GM12873 (cell line): Measurements from ENCODE around the gene NUDT13.

ENCODE experiments used
- TF ChIP-seq, protein P1 (sequence below): IDR thresholded peaks from 2 replicates; pipeline ENCODE4 v1.5.1; 2012; ENCODE audit warnings: low read depth, mild to moderate bottlenecking, moderate library complexity, low read length, control low read depth; ENCODE audit not compliant: insufficient read depth; ENCODE audit errors: missing control alignments

Gene NUDT13

DNA sequence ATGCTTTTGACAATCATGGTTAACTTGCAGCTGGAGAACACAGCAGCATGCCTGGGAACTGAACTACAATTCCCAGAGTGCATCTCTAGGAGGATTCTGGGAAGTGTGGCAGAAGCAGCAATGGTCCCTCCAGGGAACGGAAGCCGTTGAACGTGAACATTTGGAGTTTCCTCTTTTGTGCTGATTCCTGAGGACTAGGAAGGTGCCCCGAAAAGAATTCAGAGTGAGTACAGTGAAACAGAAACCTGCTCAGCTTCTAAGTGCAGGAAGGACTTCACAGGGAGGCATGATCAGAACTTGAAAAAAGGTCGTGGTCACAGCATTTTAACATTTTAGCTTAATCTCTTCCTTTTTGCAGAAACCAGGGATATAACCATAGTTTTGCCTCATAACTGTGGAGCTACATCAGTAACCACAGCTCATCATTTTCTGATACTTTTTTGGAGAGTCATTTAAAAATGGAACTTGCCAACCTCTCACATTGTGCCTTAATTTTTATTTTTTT, at the start of gene NUDT13:
Gene NUDT13, plus strand, starts transcription at position 111 of the 505 bp plus-strand sequence. CDS start 3,911 bp downstream, outside the sequence.
- TF ChIP-seq, protein P1, sequence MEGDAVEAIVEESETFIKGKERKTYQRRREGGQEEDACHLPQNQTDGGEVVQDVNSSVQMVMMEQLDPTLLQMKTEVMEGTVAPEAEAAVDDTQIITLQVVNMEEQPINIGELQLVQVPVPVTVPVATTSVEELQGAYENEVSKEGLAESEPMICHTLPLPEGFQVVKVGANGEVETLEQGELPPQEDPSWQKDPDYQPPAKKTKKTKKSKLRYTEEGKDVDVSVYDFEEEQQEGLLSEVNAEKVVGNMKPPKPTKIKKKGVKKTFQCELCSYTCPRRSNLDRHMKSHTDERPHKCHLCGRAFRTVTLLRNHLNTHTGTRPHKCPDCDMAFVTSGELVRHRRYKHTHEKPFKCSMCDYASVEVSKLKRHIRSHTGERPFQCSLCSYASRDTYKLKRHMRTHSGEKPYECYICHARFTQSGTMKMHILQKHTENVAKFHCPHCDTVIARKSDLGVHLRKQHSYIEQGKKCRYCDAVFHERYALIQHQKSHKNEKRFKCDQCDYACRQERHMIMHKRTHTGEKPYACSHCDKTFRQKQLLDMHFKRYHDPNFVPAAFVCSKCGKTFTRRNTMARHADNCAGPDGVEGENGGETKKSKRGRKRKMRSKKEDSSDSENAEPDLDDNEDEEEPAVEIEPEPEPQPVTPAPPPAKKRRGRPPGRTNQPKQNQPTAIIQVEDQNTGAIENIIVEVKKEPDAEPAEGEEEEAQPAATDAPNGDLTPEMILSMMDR = no peak

GRCh38 chr10:73060738-73061635, 49.3 kb upstream of the NUDT13 start:
- TF ChIP-seq, protein P1 = peak; percentile 48

GRCh38 chr10:73061743-73062142, 48.5 kb upstream of the NUDT13 start:
- TF ChIP-seq, protein P1 = no peak

DNA sequence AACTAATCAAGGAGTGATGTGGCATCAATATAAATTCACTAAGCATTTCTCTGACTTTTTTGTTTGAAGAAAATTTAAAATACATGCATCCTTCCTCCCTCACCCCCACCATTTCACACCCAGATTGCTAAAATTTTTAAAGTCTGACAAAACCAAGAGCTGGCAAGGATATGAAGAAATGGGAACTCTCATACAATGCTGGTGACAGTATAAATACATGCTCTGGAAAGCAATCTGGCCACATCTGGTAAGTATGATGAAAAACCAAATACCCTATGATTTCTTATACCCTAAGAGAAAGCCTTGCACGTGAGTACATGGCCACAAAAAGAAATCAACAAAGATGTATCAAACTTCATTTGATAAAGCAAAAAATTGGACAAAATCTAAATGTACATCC, 44.8 kb upstream of the NUDT13 start:
- TF ChIP-seq, protein P1 = no peak

- TF ChIP-seq, protein P1 = no peak
These were observed 36.6 kb upstream of the NUDT13 start for GRCh38 chr10:73073627-73074026.

- TF ChIP-seq, protein P1 = no peak
These were observed 34.4 kb upstream of the NUDT13 start for GRCh38 chr10:73075829-73076228.

DNA sequence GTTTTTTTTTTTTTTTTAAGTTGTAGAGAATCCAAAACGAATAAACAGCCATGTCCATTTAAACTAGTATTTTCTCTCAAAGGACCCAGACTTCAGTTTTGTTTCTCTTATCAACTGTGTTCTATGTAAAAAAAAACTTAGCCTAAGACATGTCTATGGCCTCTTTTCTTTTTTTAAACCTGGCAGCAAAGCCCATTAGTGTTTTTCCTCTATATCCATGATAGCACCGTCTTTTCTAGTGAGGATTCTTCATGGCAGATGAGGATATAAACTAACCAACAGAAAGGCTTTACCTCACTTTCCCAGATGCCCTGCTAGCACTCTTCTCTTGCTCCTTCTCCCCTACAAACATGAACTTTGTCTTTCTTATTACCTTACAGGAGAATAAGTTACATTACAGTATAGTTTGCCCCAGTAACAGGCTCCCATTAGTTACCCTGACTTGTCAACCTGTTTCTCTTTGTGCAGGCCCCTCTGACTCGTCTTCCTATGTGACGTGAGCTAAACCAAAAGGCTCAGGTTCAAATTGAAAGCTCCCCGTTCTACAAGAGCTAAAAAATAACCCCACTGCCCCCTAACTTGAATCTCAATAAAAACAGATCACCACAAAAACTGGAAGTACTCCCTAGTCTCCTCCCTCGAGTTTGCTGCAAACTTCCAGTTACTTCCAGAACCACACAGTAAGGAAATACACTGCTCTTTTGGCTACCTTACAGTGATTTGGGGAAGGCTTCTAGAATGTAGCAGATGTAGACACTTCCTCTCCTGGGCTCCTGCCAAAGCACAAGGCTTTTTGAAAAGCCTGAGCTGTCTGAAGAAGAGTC, 33.7 kb upstream of the NUDT13 start:
- TF ChIP-seq, protein P1 = no peak
